ENCODE results near the gene TRIM41.
"Not testable (repeated sequence)": the region's sequence is repeated elsewhere in the genome, so short reads cannot be mapped to it uniquely, and the experiment has no call there.

TRIM41 gene

GRCh38 chr5:181212080-181212479 is 11.0 kb upstream of the TRIM41 start:
- no peak for DNase-seq

- DNase-seq = no peak
Observed at GRCh38 chr5:181212934-181213333, 10.1 kb upstream of the TRIM41 start.

- DNase-seq = not testable (repeated sequence)
Observed at GRCh38 chr5:181214249-181214648, 8.8 kb upstream of the TRIM41 start.

- DNase-seq = no peak
Observed at GRCh38 chr5:181215997-181216989, 6.8 kb upstream of the TRIM41 start.

GRCh38 chr5:181217111-181217802 is 5.8 kb upstream of the TRIM41 start:
- DNase-seq = no peak

GRCh38 chr5:181217803-181218062 is 5.3 kb upstream of the TRIM41 start:
- DNase-seq = no peak

- no peak for DNase-seq
Observed at GRCh38 chr5:181218795-181219124, 4.3 kb upstream of the TRIM41 start.

GRCh38 chr5:181219262-181220177 is 3.6 kb upstream of the TRIM41 start:
- no peak for DNase-seq

GRCh38 chr5:181220178-181220515 is 2.9 kb upstream of the TRIM41 start:
- DNase-seq = no peak

GRCh38 chr5:181221105-181221791 is 1.8 kb upstream of the TRIM41 start:
- DNase-seq = no peak

GRCh38 chr5:181221792-181222629 is 1.1 kb upstream of the TRIM41 start:
- DNase-seq = peak; percentile 99

- no peak for DNase-seq
Observed at GRCh38 chr5:181222630-181223057, 437 bp upstream of the TRIM41 start.

- no peak for DNase-seq
Observed at GRCh38 chr5:181223729-181224389, 778 bp downstream of the TRIM41 start.

- no peak for DNase-seq
Observed at GRCh38 chr5:181224390-181225229, 1.5 kb downstream of the TRIM41 start.

GRCh38 chr5:181229996-181230395 is 6.9 kb downstream of the TRIM41 start:
- no peak for DNase-seq

- no peak for DNase-seq
Observed at GRCh38 chr5:181230551-181230950, 7.5 kb downstream of the TRIM41 start.

- DNase-seq = no peak
Observed at GRCh38 chr5:181231432-181231831, 8.4 kb downstream of the TRIM41 start.

- DNase-seq = no peak
Observed at GRCh38 chr5:181232593-181232992, 9.5 kb downstream of the TRIM41 start.

GRCh38 chr5:181233088-181233800 is 10.2 kb downstream of the TRIM41 start:
- DNase-seq = no peak
